ENCODE results near the gene EFNB1.

EFNB1 gene

GRCh38 chrX:68842781-68843581, 14.2 kb downstream of the EFNB1 start:
- no peak for DNase-seq (ENCODE audit: low spot score)
- TF ChIP-seq CTCF (IDR thresholded peaks at IDR 0.05; ENCODE audit: extremely low read depth, insufficient read depth, missing control alignments): no peak
- in situ Hi-C loops (cut with MboI; ENCODE audit: low pct_unique_long_range_greater_than_20kb, low sequenced_read_pairs, unreplicated experiment): no loop called here

- in situ Hi-C loops (cut with MboI; ENCODE audit: low pct_unique_long_range_greater_than_20kb, low sequenced_read_pairs, unreplicated experiment): no loop called here
These were observed 15.2 kb downstream of the EFNB1 start for GRCh38 chrX:68843992-68844391.

GRCh38 chrX:68844581-68844980, 15.8 kb downstream of the EFNB1 start:
- no peak for TF ChIP-seq CTCF (IDR thresholded peaks at IDR 0.05; ENCODE audit: extremely low read depth, insufficient read depth, missing control alignments)
- no peak for DNase-seq (ENCODE audit: low spot score)
- in situ Hi-C loops (cut with MboI; ENCODE audit: low pct_unique_long_range_greater_than_20kb, low sequenced_read_pairs, unreplicated experiment): no loop called here

More at GRCh38 chrX:68843992-68844391, 15.2 kb downstream of the EFNB1 start:
- no peak for TF ChIP-seq CTCF (IDR thresholded peaks at IDR 0.05; ENCODE audit: extremely low read depth, insufficient read depth, missing control alignments)
- DNase-seq (ENCODE audit: low spot score): no peak

- TF ChIP-seq CTCF (IDR thresholded peaks at IDR 0.05; ENCODE audit: extremely low read depth, insufficient read depth, missing control alignments): no peak
- in situ Hi-C loops (cut with MboI; ENCODE audit: low pct_unique_long_range_greater_than_20kb, low sequenced_read_pairs, unreplicated experiment): no loop called here
- no peak for DNase-seq (ENCODE audit: low spot score)
These were observed 17.7 kb downstream of the EFNB1 start for GRCh38 chrX:68846536-68846935.

- no peak for DNase-seq (ENCODE audit: low spot score)
- in situ Hi-C loops (cut with MboI; ENCODE audit: low pct_unique_long_range_greater_than_20kb, low sequenced_read_pairs, unreplicated experiment): no loop called here
- no peak for TF ChIP-seq CTCF (IDR thresholded peaks at IDR 0.05; ENCODE audit: extremely low read depth, insufficient read depth, missing control alignments)
These were observed 18.4 kb downstream of the EFNB1 start for GRCh38 chrX:68847172-68847571.

- in situ Hi-C loops (cut with MboI; ENCODE audit: low pct_unique_long_range_greater_than_20kb, low sequenced_read_pairs, unreplicated experiment): no loop called here
These were observed 19.5 kb downstream of the EFNB1 start for GRCh38 chrX:68848189-68848940.

More at GRCh38 chrX:68848189-68848940, 19.5 kb downstream of the EFNB1 start:
- DNase-seq (ENCODE audit: low spot score): no peak
- TF ChIP-seq CTCF (IDR thresholded peaks at IDR 0.05; ENCODE audit: extremely low read depth, insufficient read depth, missing control alignments): no peak

Measured in GM13977 (cell line).